Measurements from ENCODE around the gene CD96. TPM values are rescaled to one million over a fixed set of nuclear protein-coding genes. Genes with fewer than 3 reads are reported as not detected.
"Not testable (repeated sequence)": the region's sequence is repeated elsewhere in the genome, so short reads cannot be mapped to it uniquely, and the experiment has no call there.

CD96 gene
- total RNA-seq, 1 experiment from 2014 or later, result not detected

GRCh38 chr3:111539351-111540331 lies 2.4 kb upstream of the CD96 start:
- peak; percentile 41 for DNase-seq
- H3K36me3 ChIP-seq (replicated peaks; ENCODE audit: control insufficient read depth, insufficient read depth, low read length), result no peaks in the 10 kb centered on the region
- H3K4me3 ChIP-seq (ENCODE audit: insufficient read depth, low read depth, low read length), result no peak overlapping the region

GRCh38 chr3:111541391-111541790 lies 606 bp upstream of the CD96 start:
- DNase-seq, result no peak
- Histone ChIP-seq H3K27me3 (ENCODE audit: control insufficient read depth, insufficient read depth, low read length) (no peaks in the 10 kb centered on the region), H3K36me3 (replicated peaks; ENCODE audit: control insufficient read depth, insufficient read depth, low read length) (no peaks in the 10 kb centered on the region), H3K4me3 (ENCODE audit: insufficient read depth, low read depth, low read length) (no peak overlapping the region)

More at GRCh38 chr3:111539351-111540331, 2.4 kb upstream of the CD96 start:
- no peaks in the 10 kb centered on the region for H3K27me3 ChIP-seq (ENCODE audit: control insufficient read depth, insufficient read depth, low read length)

GRCh38 chr3:111542611-111543300 lies 759 bp downstream of the CD96 start:
- H3K4me3 ChIP-seq (ENCODE audit: insufficient read depth, low read depth, low read length), result no peak overlapping the region
- H3K36me3 ChIP-seq (replicated peaks; ENCODE audit: control insufficient read depth, insufficient read depth, low read length), result no peaks in the 10 kb centered on the region
- H3K27me3 ChIP-seq (ENCODE audit: control insufficient read depth, insufficient read depth, low read length), result no peaks in the 10 kb centered on the region
- DNase-seq, result no peak

- Histone ChIP-seq H3K36me3 (replicated peaks; ENCODE audit: control insufficient read depth, insufficient read depth, low read length) (no peaks in the 10 kb centered on the region), H3K4me3 (ENCODE audit: insufficient read depth, low read depth, low read length) (no peak overlapping the region), H3K27me3 (ENCODE audit: control insufficient read depth, insufficient read depth, low read length) (no peaks in the 10 kb centered on the region)
- no peak for DNase-seq
Measured at GRCh38 chr3:111545349-111545748, 3.4 kb downstream of the CD96 start.

GRCh38 chr3:111547631-111548030 lies 5.6 kb downstream of the CD96 start:
- Histone ChIP-seq H3K27me3 (ENCODE audit: control insufficient read depth, insufficient read depth, low read length) (no peaks in the 10 kb centered on the region), H3K36me3 (replicated peaks; ENCODE audit: control insufficient read depth, insufficient read depth, low read length) (no peaks in the 10 kb centered on the region), H3K4me3 (ENCODE audit: insufficient read depth, low read depth, low read length) (no peak overlapping the region)
- no peak for DNase-seq

- no peak for DNase-seq
- H3K27me3 ChIP-seq (ENCODE audit: control insufficient read depth, insufficient read depth, low read length), result no peaks in the 10 kb centered on the region
- H3K36me3 ChIP-seq (replicated peaks; ENCODE audit: control insufficient read depth, insufficient read depth, low read length), result no peaks in the 10 kb centered on the region
- no peak overlapping the region for H3K4me3 ChIP-seq (ENCODE audit: insufficient read depth, low read depth, low read length)
Measured at GRCh38 chr3:111548092-111548491, 6.1 kb downstream of the CD96 start.

- H3K27me3 ChIP-seq (ENCODE audit: control insufficient read depth, insufficient read depth, low read length), result no peaks in the 10 kb centered on the region
- H3K36me3 ChIP-seq (replicated peaks; ENCODE audit: control insufficient read depth, insufficient read depth, low read length), result no peaks in the 10 kb centered on the region
- DNase-seq, result no peak
- no peak overlapping the region for H3K4me3 ChIP-seq (ENCODE audit: insufficient read depth, low read depth, low read length)
Measured at GRCh38 chr3:111548756-111549155, 6.8 kb downstream of the CD96 start.

- not testable (repeated sequence) for H3K27me3 ChIP-seq (ENCODE audit: control insufficient read depth, insufficient read depth, low read length); DNase-seq; H3K36me3 ChIP-seq (replicated peaks; ENCODE audit: control insufficient read depth, insufficient read depth, low read length); H3K4me3 ChIP-seq (ENCODE audit: insufficient read depth, low read depth, low read length)
Measured at GRCh38 chr3:111561902-111562301, 19.9 kb downstream of the CD96 start.

- Histone ChIP-seq H3K27me3 (ENCODE audit: control insufficient read depth, insufficient read depth, low read length) (no peaks in the 10 kb centered on the region), H3K4me3 (ENCODE audit: insufficient read depth, low read depth, low read length) (no peak overlapping the region), H3K36me3 (replicated peaks; ENCODE audit: control insufficient read depth, insufficient read depth, low read length) (no peaks in the 10 kb centered on the region)
- no peak for DNase-seq
Measured at GRCh38 chr3:111566844-111567243, 24.8 kb downstream of the CD96 start.

- no peak overlapping the region for H3K4me3 ChIP-seq (ENCODE audit: insufficient read depth, low read depth, low read length)
- H3K36me3 ChIP-seq (replicated peaks; ENCODE audit: control insufficient read depth, insufficient read depth, low read length), result no peaks in the 10 kb centered on the region
- DNase-seq, result no peak
- no peaks in the 10 kb centered on the region for H3K27me3 ChIP-seq (ENCODE audit: control insufficient read depth, insufficient read depth, low read length)
Measured at GRCh38 chr3:111568355-111568754, 26.4 kb downstream of the CD96 start.

GRCh38 chr3:111568911-111569310 lies 26.9 kb downstream of the CD96 start:
- Histone ChIP-seq H3K4me3 (ENCODE audit: insufficient read depth, low read depth, low read length) (no peak overlapping the region), H3K27me3 (ENCODE audit: control insufficient read depth, insufficient read depth, low read length) (no peaks in the 10 kb centered on the region), H3K36me3 (replicated peaks; ENCODE audit: control insufficient read depth, insufficient read depth, low read length) (no peaks in the 10 kb centered on the region)
- no peak for DNase-seq

- no peaks in the 10 kb centered on the region for H3K27me3 ChIP-seq (ENCODE audit: control insufficient read depth, insufficient read depth, low read length)
- no peak overlapping the region for H3K4me3 ChIP-seq (ENCODE audit: insufficient read depth, low read depth, low read length)
- no peak for DNase-seq
- H3K36me3 ChIP-seq (replicated peaks; ENCODE audit: control insufficient read depth, insufficient read depth, low read length), result no peaks in the 10 kb centered on the region
Measured at GRCh38 chr3:111570404-111571030, 28.5 kb downstream of the CD96 start.

- Histone ChIP-seq H3K4me3 (ENCODE audit: insufficient read depth, low read depth, low read length) (no peak overlapping the region), H3K36me3 (replicated peaks; ENCODE audit: control insufficient read depth, insufficient read depth, low read length) (no peaks in the 10 kb centered on the region), H3K27me3 (ENCODE audit: control insufficient read depth, insufficient read depth, low read length) (no peaks in the 10 kb centered on the region)
- DNase-seq, result no peak
Measured at GRCh38 chr3:111571282-111571681, 29.3 kb downstream of the CD96 start.

- DNase-seq, result no peak
- H3K27me3 ChIP-seq (ENCODE audit: control insufficient read depth, insufficient read depth, low read length), result no peaks in the 10 kb centered on the region
- H3K36me3 ChIP-seq (replicated peaks; ENCODE audit: control insufficient read depth, insufficient read depth, low read length), result no peaks in the 10 kb centered on the region
- H3K4me3 ChIP-seq (ENCODE audit: insufficient read depth, low read depth, low read length), result no peak overlapping the region
Measured at GRCh38 chr3:111571907-111572460, 30.0 kb downstream of the CD96 start.

Measured in H7 (cell line).